Hypothalamus (tissue), 51 donors: ENCODE results near the gene FIBCD1.
A peak's percentile ranks its signal among the peaks of the same experiment; 100 is the strongest.

Experiments used
- DNase-seq, 51 donors: peaks; one replicate each; lab custom pipeline; 2025; lab: John Stamatoyannopoulos, UW

FIBCD1 gene, protein sequence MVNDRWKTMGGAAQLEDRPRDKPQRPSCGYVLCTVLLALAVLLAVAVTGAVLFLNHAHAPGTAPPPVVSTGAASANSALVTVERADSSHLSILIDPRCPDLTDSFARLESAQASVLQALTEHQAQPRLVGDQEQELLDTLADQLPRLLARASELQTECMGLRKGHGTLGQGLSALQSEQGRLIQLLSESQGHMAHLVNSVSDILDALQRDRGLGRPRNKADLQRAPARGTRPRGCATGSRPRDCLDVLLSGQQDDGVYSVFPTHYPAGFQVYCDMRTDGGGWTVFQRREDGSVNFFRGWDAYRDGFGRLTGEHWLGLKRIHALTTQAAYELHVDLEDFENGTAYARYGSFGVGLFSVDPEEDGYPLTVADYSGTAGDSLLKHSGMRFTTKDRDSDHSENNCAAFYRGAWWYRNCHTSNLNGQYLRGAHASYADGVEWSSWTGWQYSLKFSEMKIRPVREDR

DNA sequence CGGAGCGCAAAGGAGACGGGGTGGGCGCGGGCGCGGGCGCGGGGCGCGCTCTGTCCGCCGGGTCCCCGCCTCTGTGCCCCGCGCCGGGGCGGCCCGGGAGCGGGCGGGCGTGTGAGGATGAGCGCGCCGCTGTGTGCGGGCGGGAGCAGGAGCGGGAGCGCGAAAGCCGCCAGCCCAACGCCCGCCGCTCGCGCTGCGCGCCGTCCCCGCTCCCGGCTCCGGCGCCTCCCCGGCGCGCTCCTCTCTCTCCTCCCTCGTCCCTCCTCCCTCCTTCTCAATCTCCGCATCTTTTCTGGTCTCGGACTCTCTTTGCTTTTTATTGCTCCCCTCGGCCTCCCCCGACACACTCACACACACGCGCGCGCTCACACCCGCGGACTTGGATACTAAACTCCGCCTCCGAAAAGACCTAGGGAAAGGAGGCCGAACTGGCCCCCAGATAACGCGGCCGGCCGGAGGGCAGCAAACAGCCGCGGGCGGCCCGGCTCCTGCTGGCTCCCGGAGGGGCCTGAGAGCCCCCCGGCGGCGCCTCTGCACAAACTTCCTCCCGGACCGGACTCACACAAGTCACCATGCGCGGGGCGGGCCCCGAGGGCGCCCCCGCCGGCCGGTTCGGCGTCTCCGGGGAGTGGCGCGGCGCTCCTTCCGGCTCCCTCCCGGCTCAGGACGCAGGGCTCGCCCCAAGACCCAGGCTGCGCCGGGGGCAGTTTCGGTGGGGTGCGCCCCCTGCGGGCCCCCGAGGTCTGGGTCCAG, at the start of gene FIBCD1:
Gene FIBCD1 (minus strand): TSS at position 596 of the 753 bp plus-strand sequence. CDS start 640 bp downstream, outside the sequence.
- no peak for DNase-seq

GRCh38 chr9:130988400-130988747, 49.3 kb upstream of the FIBCD1 start:
- no peak for DNase-seq

- no peak for DNase-seq
These were observed 48.8 kb upstream of the FIBCD1 start for GRCh38 chr9:130987738-130988399.

DNA sequence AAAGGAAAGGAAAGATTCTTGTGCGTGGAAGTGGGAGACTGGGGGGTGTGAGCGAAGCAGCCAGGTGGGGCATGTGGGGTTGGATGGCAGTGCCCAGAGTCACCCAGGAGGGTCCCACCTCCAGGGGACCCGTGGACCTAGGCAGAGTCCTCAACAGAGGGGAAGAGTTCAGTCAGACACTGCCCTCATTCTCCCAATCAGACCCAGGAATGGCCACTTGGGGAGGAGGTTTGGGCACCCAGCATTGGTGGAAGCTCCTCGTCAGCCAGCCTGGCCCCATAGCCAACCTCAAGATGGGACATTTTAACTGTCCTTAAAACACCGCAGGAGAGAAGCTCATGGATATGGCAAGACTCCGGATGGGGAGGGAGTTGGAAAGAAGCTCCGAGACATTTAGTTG, 48.0 kb upstream of the FIBCD1 start:
- no peak for DNase-seq

DNA sequence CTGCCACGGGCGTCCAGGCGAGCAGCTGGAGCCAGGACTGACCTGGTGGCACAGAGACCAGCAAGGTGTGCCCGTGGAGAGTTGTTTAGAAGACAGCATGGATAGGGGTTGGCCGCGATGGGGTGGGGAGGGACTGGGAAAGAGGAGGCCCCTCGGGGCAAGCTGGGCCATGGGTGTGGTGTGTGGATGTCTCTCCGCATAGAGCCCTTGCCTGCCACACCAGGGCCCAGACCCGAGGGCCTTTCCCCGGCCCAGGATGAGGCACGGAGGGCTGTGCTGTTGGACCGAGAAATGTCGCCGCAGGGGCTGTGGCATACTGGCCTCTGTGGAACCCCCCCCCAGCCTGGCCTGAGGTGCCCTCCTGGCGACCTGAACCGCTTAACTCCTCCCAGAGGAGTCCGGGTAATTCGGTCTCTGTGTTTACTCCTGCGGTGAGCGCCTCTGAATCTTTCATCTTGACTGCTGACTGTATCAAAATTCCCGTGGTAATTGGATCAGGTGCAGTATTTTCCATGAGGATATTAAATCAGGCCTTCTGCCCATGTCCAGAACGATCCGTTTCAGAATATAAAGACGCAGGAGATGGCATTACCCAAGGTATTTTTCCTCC, 47.4 kb upstream of the FIBCD1 start:
- DNase-seq, result peak in 2 of 51 donors; percentile 6 to 11

- DNase-seq, result no peak
These were observed 46.6 kb upstream of the FIBCD1 start for GRCh38 chr9:130985606-130986162.

DNA sequence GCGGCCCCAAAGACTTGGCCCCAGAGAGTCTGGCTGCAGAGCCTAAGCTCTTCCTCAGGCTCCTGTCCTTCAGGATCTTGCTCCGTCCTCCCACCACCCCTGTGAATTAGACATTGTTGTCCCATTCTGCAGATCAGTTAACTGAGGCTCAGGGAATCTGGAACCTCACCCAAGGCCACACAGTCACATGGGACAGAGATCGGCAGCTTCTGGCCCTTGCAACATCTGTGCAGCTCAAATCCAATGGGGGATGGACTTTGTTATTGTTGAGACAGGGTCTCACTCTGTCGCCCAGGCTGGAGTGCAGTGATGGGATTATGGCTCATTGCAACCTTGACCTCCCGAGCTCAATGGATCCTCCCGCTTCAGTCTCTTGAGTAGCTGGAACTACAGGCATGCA, 46.0 kb upstream of the FIBCD1 start:
- no peak for DNase-seq

GRCh38 chr9:130984521-130984920, 45.5 kb upstream of the FIBCD1 start:
- no peak for DNase-seq

DNA sequence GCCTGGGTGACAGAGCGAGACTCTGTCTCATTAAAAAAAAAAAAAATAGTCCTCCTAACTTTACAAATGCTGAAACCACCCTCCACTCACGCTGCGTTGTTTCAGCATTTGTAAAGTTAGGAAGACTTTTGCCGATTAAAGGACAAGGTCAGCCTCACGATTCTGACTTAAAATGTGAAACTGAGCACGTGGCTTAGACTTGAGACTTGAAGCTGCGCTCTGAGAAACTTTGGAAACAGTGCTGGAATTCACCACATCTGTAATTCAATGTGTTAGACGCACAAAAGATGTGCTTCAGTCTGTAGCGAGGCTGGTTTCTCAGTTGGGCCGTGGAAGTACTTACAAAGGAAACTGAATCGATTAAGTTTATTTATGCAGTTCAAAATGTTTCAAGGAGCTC, 44.9 kb upstream of the FIBCD1 start:
- DNase-seq, result no peak

DNA sequence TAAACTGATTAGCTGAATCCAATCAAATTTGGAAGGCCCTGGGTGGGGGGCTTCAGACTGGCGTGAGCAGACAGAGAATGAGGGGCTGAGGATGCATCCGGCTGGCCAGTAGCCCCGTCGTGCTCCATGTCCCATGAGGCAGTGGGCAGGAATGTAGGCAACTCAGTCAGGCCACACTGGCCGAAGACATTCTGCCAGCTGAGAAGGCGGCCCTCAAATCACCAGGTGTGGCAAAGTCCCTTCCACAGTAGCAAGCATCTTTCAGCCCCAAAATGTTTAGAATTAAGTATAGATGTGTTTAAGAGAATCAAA, 44.3 kb upstream of the FIBCD1 start:
- DNase-seq, result no peak

DNA sequence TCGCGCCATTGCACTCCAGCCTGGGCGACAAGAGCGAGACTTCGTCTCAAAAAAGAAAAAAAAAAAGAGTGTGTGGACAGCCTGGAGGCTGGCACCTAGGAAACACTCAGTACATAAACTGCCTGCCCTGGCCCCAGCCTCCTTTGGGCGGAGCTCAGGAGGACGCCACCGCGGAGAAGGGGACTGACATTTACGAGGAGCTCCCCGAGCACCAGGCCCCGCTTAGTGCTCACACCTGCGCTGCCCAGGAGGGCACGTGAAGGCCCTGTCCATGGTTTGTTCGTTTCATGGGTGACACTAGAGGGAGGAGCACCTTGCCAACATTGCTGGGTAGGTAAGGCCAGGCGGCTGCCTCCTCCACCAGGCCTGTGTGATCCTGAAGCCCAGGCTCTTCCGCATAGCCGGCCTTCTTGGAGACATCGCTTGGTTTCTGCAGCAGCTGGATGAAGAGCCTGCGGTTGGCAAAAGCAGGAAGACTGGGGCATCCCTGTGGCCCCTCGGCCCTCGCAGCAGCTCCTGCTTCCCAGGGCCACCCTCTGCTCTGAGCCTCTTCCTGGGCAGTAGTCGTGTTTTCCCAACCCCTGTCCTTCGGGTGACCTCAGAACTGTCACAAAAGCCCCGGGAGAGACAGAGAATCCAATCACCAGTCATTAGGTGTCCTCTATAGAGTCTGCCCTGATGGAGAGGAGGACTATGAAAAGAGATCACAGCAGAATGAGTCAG, 43.8 kb upstream of the FIBCD1 start:
- no peak for DNase-seq

DNA sequence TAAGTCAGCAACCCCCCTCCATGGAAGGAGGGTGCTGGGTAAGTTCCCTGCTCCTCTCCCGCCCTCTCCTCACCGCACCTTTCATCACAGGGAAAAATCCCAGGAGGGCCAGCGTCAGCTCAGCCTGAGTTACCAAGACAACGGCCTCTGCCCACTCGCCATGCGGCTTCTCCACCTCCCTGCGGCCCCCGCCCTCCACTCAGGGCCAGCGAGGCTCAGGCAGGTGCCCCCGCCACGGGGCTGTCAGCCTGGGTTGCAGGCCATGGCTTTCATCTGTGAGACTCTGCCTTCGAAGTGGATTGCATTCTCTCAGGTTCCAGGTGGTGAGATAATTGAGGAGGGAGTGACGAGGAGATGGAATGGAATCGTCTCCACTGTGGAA, 42.7 kb upstream of the FIBCD1 start:
- peak in 12 of 51 donors; percentile 7 to 48 (median 24) for DNase-seq

DNA sequence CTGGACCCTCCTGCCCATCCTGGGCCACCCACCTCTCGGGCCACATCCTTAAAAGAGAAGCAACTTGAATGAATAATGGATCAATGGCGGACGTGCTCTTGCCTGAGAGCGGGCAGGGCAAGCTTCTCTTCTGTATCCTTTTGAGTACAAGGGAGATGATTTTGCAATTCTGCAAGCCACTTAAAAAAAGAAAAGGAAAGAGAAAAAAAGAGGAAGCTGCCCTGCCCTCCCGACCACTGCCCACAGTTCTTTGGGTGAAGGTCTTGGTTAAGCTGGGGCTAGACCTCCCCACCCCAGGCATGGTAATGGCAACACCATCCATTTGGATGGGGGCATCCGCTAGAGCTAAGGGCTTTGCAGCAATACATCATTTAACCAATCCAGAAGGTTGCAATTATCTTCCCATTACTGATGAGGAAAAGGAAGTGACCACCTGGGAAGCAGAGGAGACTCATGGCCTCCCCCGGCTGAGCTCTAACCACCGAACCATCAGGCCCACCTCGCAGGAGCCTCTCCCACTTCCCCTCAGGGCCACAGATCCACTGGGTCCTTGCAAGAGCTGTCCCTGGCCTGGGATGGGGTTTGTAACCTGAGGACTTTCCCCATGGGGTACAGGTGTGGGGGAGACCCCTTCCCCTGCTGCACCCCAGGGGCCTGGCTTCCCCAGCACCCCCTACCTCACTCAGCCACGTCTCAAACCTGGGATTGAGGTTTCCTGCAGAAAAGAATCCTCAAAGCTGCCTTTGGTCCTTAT, 42.1 kb upstream of the FIBCD1 start:
- no peak for DNase-seq

GRCh38 chr9:130980526-130980925, 41.5 kb upstream of the FIBCD1 start:
- DNase-seq, result no peak

GRCh38 chr9:130979591-130980385, 40.7 kb upstream of the FIBCD1 start:
- DNase-seq, result no peak

GRCh38 chr9:130977811-130978221, 38.8 kb upstream of the FIBCD1 start:
- DNase-seq, result no peak

DNA sequence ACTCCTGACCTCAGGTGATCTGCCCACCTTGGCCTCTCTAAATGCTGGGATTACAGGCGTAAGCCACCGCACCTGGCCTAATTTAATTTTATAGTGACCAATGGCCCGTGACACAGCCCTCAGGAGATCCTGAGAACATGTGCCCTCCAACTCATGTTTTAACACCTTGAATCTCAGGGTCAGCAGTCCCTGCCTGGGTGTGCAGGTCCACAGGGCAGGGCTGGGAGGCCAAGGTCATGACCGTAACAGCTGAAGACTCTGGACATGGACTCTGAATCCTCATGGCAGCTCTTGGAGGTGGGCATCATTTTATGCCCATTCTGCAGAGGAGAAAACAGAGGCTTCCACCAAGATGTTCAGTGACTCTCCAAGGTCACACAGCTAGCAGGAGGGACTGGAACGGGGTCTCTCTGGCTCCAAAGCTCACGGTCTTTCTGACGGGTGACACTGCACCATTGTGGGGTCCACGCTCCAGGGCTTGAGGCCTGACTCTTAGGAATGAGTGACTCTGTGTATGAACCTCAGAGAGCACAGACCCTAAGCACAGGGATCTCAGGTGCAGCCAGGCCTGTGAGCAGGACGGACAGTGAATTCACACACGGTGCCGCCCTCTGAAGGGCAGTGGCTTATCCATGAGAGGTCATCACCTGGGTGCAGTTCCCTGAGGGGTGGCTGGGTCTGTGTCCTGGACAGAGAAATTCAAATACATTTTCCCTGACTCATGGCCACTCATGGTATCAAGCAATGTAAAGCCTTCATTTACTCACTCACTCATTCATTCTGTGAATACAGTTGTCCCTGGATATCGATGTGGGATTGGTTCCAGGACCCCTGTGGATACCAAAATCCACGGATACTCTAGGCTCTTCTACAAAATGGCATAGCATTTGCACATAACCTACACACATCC, 37.1 kb upstream of the FIBCD1 start:
- DNase-seq, result no peak

DNA sequence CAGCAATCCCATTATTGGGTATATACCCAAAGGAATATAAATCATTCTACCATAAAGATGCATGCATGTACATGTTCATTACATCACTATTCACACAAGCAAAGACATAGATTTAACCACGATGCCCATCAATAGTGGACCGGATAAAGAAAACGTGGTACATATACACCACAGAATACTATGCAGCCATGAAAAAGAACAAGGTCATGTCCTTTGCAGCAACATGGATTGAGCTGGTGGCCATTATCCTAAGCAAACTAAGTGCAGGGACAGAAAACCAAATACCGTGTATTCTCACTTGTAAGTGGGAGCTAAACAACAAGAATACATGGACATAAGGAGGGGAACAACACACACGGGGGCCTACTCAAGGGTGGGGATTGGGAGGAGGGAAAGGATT, 36.1 kb upstream of the FIBCD1 start:
- DNase-seq, result no peak
